ENCODE results near the gene MPPE1.
"Not testable (repeated sequence)": the region's sequence is repeated elsewhere in the genome, so short reads cannot be mapped to it uniquely, and the experiment has no call there.

The MPPE1 gene, protein sequence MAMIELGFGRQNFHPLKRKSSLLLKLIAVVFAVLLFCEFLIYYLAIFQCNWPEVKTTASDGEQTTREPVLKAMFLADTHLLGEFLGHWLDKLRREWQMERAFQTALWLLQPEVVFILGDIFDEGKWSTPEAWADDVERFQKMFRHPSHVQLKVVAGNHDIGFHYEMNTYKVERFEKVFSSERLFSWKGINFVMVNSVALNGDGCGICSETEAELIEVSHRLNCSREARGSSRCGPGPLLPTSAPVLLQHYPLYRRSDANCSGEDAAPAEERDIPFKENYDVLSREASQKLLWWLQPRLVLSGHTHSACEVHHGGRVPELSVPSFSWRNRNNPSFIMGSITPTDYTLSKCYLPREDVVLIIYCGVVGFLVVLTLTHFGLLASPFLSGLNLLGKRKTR

GRCh38 chr18:11908182-11909060 lies at the start of gene MPPE1:
MPPE1 (minus strand) TSS chr18:11908317; CDS start chr18:11897264, 11,053 bp downstream.
- DNase-seq, result peak; percentile 94

DNA sequence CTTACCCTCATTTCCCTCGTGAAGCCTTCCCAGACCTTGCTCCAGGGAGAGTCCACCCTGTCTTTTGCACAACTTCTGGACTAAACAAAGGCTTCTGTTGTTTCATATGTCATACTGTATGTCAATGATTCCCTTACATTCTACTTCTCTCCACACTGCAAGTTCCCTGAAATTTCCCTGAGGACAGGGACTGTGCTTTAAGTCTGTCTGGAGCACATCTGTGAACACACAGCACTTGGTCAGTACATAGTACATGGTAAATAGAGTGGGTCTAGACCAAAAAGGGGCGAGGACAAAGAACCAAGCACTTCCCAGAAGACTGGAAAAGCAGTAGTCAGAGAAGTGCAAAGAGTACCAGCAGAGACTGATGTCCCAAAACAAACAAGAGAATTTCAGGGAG lies 49.5 kb upstream of the MPPE1 start:
- DNase-seq, result no peak

GRCh38 chr18:11956371-11957308 lies 48.5 kb upstream of the MPPE1 start:
- DNase-seq, result no peak

DNA sequence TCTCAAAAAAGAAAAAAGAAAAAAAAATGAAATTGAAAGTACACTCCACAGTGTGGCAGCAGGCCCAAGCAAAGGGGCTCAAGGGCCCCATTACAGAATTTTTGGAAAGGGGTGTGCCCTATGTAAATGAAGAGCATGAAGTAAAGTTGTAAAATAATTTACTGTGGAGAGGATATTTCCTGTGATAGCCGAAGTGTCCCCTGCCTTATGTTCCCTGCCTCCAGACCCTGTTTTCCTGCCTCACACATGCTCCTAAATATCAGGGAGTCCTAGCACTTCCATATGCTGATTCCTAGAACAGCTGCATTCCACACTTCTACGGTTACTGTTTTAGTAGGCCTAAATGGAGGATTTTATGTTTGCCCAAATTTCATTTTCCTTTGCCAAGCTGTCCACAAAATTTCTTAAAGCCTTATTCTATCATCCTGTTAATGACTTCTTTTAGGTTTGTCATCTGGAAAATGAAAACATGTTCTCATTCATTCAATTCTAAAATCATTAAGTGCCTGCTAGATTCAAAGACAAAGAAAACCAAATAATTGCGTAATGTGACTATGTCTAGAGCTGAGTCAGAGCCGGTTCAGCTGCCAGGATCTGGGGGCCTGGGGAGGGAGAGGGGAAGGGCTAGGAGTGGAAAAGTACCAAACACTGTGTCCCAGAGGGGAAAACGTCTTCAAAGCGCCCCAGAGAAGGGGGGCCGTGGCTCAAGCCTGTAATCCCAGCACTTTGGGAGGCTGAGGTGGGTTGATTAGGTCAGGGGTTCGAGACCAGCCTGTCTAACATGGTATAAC lies 47.3 kb upstream of the MPPE1 start:
- DNase-seq, result peak; percentile 85

DNA sequence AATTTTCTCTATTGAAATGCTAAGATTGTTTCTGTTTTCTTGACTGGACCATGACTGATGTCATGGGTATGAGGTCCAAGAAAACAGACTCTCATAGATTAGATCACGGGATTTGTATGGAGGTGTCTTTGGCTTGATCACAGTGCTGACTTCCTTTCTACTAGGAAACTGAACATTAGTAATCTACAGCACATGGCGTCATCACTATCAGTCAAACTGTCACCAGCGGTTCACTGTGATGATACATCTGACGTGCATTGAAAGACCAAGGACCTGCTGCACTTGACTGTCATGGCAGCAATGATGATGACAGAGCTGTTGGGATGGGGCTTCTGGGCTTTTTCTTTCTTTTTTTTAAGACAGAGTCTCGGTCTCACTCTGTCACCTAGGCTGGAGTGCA lies 45.0 kb upstream of the MPPE1 start:
- DNase-seq, result no peak

DNA sequence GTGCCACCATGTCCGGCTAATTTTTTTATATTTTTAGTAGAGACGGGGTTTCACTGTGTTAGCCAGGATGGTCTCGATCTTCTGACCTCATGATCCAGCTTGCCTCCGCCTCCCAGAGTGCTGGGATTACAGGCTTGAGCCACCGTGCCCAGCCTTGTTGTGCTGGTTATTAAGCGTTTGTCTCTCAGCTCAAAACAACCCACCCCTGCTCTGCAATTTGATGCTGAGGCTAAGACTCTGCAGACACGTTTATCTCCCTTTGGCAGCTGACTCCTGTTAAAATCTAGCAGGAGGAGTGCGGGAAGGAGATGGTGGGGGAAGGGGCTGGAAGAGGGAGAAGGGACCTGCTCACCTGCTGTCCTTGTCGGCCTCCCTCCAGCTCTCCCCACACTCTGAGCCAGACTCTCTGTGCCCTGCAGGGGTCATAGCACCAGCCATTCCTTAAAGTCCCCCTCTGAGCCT lies 43.3 kb upstream of the MPPE1 start:
- no peak for DNase-seq

DNA sequence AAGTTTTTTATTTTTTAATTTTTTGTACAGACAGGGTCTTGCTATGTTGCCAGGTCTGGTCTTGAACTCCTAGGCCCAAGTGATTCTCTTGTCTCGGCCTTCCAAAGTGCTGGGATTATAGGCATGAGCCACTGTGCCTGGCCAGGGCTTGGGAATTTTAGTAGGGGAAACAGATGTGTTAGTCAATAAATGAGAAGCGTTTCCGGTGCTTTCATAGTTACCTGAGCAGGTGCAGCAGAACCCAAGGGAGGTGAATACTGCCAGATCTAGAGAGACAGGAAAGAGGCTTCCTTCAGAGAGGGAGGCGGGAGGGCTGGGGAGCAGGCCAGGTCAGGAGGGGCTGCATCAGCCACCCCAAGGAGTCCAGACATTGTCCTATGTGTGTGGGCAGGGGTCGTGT lies 42.7 kb upstream of the MPPE1 start:
- no peak for DNase-seq

DNA sequence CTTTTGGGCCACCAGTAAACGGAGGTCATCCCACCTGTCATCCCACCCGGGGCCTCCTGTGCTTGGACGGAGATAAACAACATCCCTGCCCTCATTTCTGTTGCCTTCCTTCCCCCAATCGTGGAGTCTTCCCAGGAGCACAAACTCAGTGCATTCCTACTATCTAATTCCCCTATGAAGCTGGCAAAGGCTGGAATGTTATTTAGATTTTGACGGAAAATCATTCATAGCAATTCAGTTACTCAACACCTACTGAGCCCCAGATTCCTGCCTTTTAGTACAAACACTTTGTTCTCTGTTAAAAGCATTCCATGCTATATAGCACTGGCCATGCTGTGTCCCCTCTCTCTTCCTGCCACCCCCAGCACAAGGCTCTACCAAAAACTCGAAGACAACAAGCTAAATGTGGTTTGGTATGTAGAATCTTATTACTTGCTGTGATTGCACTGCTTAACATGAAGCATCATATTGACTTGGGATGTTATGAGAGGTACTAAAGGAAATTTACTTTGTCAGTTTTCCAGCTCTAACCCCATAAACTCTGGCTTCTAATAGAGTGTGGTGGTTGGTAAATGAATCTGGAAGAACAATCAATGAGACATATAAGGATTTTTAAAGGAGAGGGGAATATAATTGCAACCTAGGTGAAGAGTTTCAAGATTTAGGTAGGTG lies 40.9 kb upstream of the MPPE1 start:
- DNase-seq, result no peak

DNA sequence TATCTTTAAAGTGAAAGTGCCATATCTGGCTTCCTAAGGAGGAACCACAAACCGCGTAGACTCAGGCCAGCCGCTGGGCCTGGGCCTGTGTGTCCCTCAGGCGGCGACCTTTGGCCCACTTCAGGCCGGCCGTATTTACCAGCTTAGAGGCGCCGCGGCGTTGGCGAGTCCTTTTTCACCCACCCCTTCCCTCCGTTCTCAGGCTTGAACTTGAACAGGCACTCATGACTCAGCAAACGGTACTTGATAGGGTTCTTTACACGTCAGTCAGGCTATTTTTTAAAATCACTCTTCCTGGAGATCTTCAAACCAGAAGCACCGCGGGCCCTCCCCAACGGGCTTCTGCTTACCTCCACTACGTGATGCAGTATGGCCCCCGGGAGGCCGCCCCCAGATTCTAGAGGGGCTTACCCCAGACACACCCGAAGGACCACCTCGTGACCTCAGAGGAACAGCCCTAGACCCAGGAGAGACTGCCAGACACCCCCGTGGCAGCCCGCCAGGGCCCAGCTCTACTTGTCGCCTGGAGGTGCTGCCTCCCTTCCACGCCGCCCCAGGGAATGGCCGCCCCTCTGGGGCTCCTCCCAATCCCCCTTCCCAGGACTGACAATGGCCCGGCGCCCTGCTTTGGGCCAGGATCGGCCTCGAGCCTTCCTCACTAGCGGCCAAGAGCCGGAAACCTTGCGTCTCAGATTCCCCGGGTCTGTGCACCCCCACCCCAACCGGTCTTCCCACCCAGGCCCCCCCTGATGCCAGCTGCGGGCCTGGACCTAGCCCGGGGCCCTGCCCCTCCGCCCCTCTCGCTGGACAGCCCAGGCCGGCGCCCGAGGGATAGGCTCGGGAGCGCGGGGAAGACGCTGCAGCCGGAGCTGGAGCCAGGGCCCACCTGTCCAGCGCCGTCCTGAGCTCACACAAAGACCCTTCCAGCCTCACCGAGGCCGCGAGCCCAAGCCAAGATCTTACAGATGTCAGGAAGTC lies 39.4 kb upstream of the MPPE1 start:
- DNase-seq, result peak; percentile 91

- no peak for DNase-seq
Observed at GRCh38 chr18:11946756-11947155, 38.6 kb upstream of the MPPE1 start.

GRCh38 chr18:11945834-11946659 lies 37.9 kb upstream of the MPPE1 start:
- not testable (repeated sequence) for DNase-seq

GRCh38 chr18:11944786-11945185 lies 36.7 kb upstream of the MPPE1 start:
- no peak for DNase-seq

DNA sequence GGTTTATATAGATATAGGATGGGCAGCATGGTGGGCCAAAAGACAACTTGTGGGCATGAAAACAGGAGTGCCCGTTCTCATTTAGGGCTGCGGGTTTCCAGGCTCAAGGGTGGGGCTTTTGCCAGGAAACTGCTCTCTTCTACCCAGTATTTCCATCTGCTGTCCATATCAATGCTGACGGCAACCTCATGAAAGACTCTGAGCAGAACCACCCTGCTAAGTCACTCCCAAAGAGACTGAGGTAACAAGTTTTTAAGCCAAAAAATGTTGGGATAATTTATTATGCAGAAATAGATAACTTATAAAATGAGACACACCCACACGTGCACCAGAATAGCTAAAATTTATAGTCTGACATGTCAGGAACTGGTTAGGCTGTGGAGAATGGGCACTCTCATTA lies 36.1 kb upstream of the MPPE1 start:
- DNase-seq, result no peak

DNA sequence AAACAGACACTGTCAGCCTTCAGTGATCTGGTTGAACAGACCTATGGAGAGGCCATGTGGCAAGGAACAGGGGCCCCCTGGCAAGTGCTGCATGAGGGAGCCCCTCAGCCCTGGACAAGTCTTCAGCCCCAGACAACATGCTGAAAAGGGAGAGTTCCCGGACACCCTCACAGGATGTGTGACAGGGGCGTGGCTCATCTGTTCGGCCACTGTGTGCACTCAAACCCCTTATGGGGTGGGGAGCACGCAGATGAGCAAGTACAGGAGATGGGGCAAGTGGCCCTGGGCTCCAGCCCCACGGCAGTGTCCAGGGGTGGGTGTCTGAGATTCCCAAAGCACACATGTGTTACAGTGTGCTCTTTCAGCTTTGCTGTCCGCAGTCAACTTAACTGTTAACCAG lies 35.4 kb upstream of the MPPE1 start:
- no peak for DNase-seq

- no peak for DNase-seq
Observed at GRCh38 chr18:11940956-11941355, 32.8 kb upstream of the MPPE1 start.

DNA sequence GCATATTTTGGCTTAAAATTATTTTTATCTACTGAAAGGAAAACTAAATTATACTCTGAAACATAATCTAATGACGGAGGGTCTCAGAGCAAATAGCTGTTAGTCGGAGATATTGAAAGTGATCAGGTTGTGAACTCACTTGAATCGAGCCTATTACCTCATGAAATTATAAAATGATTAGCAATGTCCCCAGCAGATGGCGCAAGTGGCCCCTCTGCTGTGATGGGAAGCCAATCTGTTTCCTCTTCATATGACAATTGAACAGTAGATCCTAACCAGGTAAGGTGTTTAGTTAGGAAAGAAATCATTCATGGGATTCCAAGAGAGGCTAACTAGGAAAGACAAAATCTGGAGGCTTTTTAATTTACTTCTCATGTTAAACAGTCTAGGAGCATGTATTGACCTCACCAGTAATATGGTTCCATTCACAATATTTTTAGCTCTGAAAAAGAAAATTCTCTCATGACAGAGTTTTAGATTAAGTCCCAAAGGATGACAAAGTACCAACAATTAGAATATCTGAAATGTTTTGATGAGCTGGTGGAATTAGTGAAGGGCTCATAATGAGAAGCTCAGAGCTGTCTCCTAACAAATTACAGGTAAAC lies 29.9 kb upstream of the MPPE1 start:
- DNase-seq, result peak; percentile 73

- DNase-seq, result no peak
Observed at GRCh38 chr18:11932393-11932792, 24.3 kb upstream of the MPPE1 start.

- DNase-seq, result no peak
Observed at GRCh38 chr18:11927497-11927896, 19.4 kb upstream of the MPPE1 start.

Measured in femur (tissue), 1 donor.